MM.1S (cell line): Measurements from ENCODE around the gene CACNA1C.

Experiments used
- DNase-seq: peaks from one replicate; pipeline ENCODE4 v3.0.0-alpha.2; 2015
- H2AFZ ChIP-seq: fragments of 300-600 bp; sonication (generic); 2 replicates; pipeline ENCODE4 v1.6.0; 2016; ENCODE audit warnings: antibody characterized with exemption, low read length
- H3F3A ChIP-seq: fragments of 300-600 bp; sonication (generic); 2 replicates; pipeline ENCODE4 v1.6.1; 2016; ENCODE audit warnings: mild to moderate bottlenecking, antibody characterized with exemption, low read length, moderate library complexity, mixed read lengths; ENCODE audit not compliant: insufficient read depth
- H3K27ac ChIP-seq: fragments of 300-600 bp; sonication (generic); 2 replicates; pipeline ENCODE4 v1.5.1; 2016; ENCODE audit warnings: mild to moderate bottlenecking, low read length
- H3K27me3 ChIP-seq: fragments of 300-600 bp; sonication (generic); replicated peaks from 2 replicates; pipeline ENCODE4 v1.6.0; 2016; ENCODE audit warnings: low read length; ENCODE audit not compliant: insufficient read depth
- H3K36me3 ChIP-seq: fragments of 300-600 bp; sonication (generic); replicated peaks from 2 replicates; pipeline ENCODE4 v1.6.1; 2016; ENCODE audit warnings: mild to moderate bottlenecking, low read length, mixed read lengths; ENCODE audit not compliant: insufficient read depth
- H3K4me1 ChIP-seq: fragments of 300-600 bp; sonication (generic); 2 replicates; pipeline ENCODE4 v1.6.1; 2016; ENCODE audit warnings: low read length, mixed read lengths
- H3K4me2 ChIP-seq: fragments of 300-600 bp; sonication (generic); 2 replicates; pipeline ENCODE4 v1.6.0; 2016; ENCODE audit warnings: low read depth, low read length
- H3K4me3 ChIP-seq: fragments of 300-600 bp; sonication (generic); 2 replicates; pipeline ENCODE4 v1.5.1; 2016; ENCODE audit warnings: low read length, mixed read lengths
- H3K79me2 ChIP-seq: fragments of 300-600 bp; sonication (generic); 2 replicates; pipeline ENCODE4 v1.6.1; 2016; ENCODE audit warnings: mixed run types, low read length, mixed read lengths
- H3K9ac ChIP-seq: fragments of 300-600 bp; sonication (generic); 2 replicates; pipeline ENCODE4 v1.6.1; 2016; ENCODE audit warnings: low read length, mixed read lengths
- H3K9me2 ChIP-seq: fragments of 300-600 bp; sonication (generic); replicated peaks from 2 replicates; pipeline ENCODE4 v1.6.1; 2016; ENCODE audit warnings: mild to moderate bottlenecking, low read length, mixed read lengths; ENCODE audit not compliant: insufficient read depth
- H3K9me3 ChIP-seq: fragments of 300-600 bp; sonication (generic); replicated peaks from 2 replicates; pipeline ENCODE4 v1.6.1; 2016; ENCODE audit warnings: mild to moderate bottlenecking, low read length, mixed read lengths; ENCODE audit not compliant: insufficient read depth
- H4K20me1 ChIP-seq: fragments of 300-600 bp; sonication (generic); 2 replicates; pipeline ENCODE4 v1.6.1; 2016; ENCODE audit warnings: mild to moderate bottlenecking, low read length, moderate library complexity, mixed read lengths; ENCODE audit not compliant: insufficient read depth
- CTCF ChIP-seq: fragments of 300-600 bp; sonication (generic); IDR thresholded peaks from 2 replicates; pipeline ENCODE4 v1.5.1; 2016; ENCODE audit warnings: antibody characterized with exemption, low read length, mixed read lengths
- EZH2 ChIP-seq: fragments of 300-600 bp; sonication (generic); optimal IDR thresholded peaks from 2 replicates; pipeline ENCODE3; 2017; ENCODE audit warnings: low read depth, mild to moderate bottlenecking, antibody characterized with exemption, low read length, mixed read lengths
- EZH2phosphoT487 ChIP-seq: fragments of 300-600 bp; sonication (generic); IDR thresholded peaks from 2 replicates; pipeline ENCODE4 v1.6.1; 2018; ENCODE audit warnings: antibody characterized with exemption, low read length

The CACNA1C gene

GRCh38 chr12:2457933-2458414, 405.2 kb downstream of the CACNA1C start:
- Histone ChIP-seq H3K9me3 (no peaks in the 10 kb centered on the region), H3K36me3 (no peaks in the 10 kb centered on the region), H3F3A (no peaks in the 10 kb centered on the region), H4K20me1 (no peaks in the 10 kb centered on the region), H2AFZ (no peak overlapping the region), H3K27ac (no peak overlapping the region), H3K9me2 (no peaks in the 10 kb centered on the region), H3K4me3 (no peak overlapping the region), H3K27me3 (no peaks in the 10 kb centered on the region), H3K9ac (no peak overlapping the region), H3K4me1 (no peaks in the 10 kb centered on the region), H3K79me2 (no peaks in the 10 kb centered on the region), H3K4me2 (no peak overlapping the region)
- DNase-seq: no peak
- TF ChIP-seq EZH2: no peak
- TF ChIP-seq EZH2phosphoT487: no peak
- TF ChIP-seq CTCF: no peak

GRCh38 chr12:2460051-2460670, 407.4 kb downstream of the CACNA1C start:
- no peak overlapping the region for H3K27ac ChIP-seq
- no peaks in the 10 kb centered on the region for H3K79me2 ChIP-seq
- no peaks in the 10 kb centered on the region for H3F3A ChIP-seq
- no peaks in the 10 kb centered on the region for H4K20me1 ChIP-seq
- H3K9ac ChIP-seq: no peak overlapping the region
- H3K4me1 ChIP-seq: no peaks in the 10 kb centered on the region
- TF ChIP-seq CTCF: no peak
- TF ChIP-seq EZH2: no peak
- no peak for TF ChIP-seq EZH2phosphoT487
- H3K9me3 ChIP-seq: no peaks in the 10 kb centered on the region
- H3K36me3 ChIP-seq: no peaks in the 10 kb centered on the region
- H2AFZ ChIP-seq: no peak overlapping the region
- peak; percentile 55 for DNase-seq
- H3K4me3 ChIP-seq: no peak overlapping the region
- H3K9me2 ChIP-seq: no peaks in the 10 kb centered on the region
- no peaks in the 10 kb centered on the region for H3K27me3 ChIP-seq
- H3K4me2 ChIP-seq: no peak overlapping the region

GRCh38 chr12:2461046-2461445, 408.3 kb downstream of the CACNA1C start:
- Histone ChIP-seq H3K36me3 (no peaks in the 10 kb centered on the region), H3F3A (no peaks in the 10 kb centered on the region), H3K9me2 (no peaks in the 10 kb centered on the region), H3K9me3 (no peaks in the 10 kb centered on the region), H3K4me2 (no peak overlapping the region), H3K79me2 (no peaks in the 10 kb centered on the region), H3K27ac (no peak overlapping the region), H3K4me3 (no peak overlapping the region), H3K9ac (no peak overlapping the region), H4K20me1 (no peaks in the 10 kb centered on the region), H3K27me3 (no peaks in the 10 kb centered on the region), H3K4me1 (no peaks in the 10 kb centered on the region), H2AFZ (no peak overlapping the region)
- no peak for DNase-seq
- TF ChIP-seq EZH2phosphoT487 (no peak), EZH2 (no peak), CTCF (no peak)
